IPS-20b (cell line): ENCODE data around the gene DUSP3.

Experiments
- H3K27ac ChIP-seq: one replicate; pipeline ENCODE4 v1.5.1; 2013; ENCODE audit warnings: low read length
- H3K27me3 ChIP-seq: 2 replicates; pipeline ENCODE4 v1.6.1; 2013; ENCODE audit warnings: mild to moderate bottlenecking, low read length, inconsistent platforms; ENCODE audit not compliant: insufficient read depth
- H3K36me3 ChIP-seq: 2 replicates; pipeline ENCODE4 v1.6.1; 2013; ENCODE audit warnings: low read depth, mild to moderate bottlenecking, inconsistent platforms, low read length, moderate library complexity; ENCODE audit not compliant: insufficient read depth
- H3K4me1 ChIP-seq: 2 replicates; pipeline ENCODE4 v1.6.1; 2013; ENCODE audit warnings: mild to moderate bottlenecking, control low read depth, inconsistent platforms, low read length, moderate library complexity; ENCODE audit not compliant: insufficient read depth
- H3K4me3 ChIP-seq: 2 replicates; pipeline ENCODE4 v1.5.1; 2013; ENCODE audit warnings: mild to moderate bottlenecking, low read length, inconsistent platforms
- H3K9ac ChIP-seq: 2 replicates; pipeline ENCODE4 v1.6.1; 2013; ENCODE audit warnings: low read depth, mild to moderate bottlenecking, inconsistent platforms, low read length, moderate library complexity
- H3K9me3 ChIP-seq: 2 replicates; pipeline ENCODE4 v1.6.1; 2013; ENCODE audit warnings: mild to moderate bottlenecking, low read depth, low read length, inconsistent platforms; ENCODE audit not compliant: insufficient read depth

The DUSP3 gene

GRCh38 chr17:43814026-43814425 lies 35.2 kb upstream of the DUSP3 start:
- Histone ChIP-seq H3K9ac (no peak overlapping the region), H3K4me1 (no peaks in the 10 kb centered on the region), H3K36me3 (no peaks in the 10 kb centered on the region), H3K27me3 (no peaks in the 10 kb centered on the region), H3K4me3 (no peak overlapping the region), H3K27ac (no peak overlapping the region), H3K9me3 (no peaks in the 10 kb centered on the region)

- Histone ChIP-seq H3K4me1 (no peaks in the 10 kb centered on the region), H3K9ac (no peak overlapping the region), H3K4me3 (no peak overlapping the region), H3K27me3 (no peaks in the 10 kb centered on the region), H3K36me3 (peaks cover 5% of the 10 kb centered on the region; the same call in 1 of the 2 replicates), H3K9me3 (no peaks in the 10 kb centered on the region), H3K27ac (no peak overlapping the region)
Observed at GRCh38 chr17:43813386-43813785, 34.6 kb upstream of the DUSP3 start.

DNA sequence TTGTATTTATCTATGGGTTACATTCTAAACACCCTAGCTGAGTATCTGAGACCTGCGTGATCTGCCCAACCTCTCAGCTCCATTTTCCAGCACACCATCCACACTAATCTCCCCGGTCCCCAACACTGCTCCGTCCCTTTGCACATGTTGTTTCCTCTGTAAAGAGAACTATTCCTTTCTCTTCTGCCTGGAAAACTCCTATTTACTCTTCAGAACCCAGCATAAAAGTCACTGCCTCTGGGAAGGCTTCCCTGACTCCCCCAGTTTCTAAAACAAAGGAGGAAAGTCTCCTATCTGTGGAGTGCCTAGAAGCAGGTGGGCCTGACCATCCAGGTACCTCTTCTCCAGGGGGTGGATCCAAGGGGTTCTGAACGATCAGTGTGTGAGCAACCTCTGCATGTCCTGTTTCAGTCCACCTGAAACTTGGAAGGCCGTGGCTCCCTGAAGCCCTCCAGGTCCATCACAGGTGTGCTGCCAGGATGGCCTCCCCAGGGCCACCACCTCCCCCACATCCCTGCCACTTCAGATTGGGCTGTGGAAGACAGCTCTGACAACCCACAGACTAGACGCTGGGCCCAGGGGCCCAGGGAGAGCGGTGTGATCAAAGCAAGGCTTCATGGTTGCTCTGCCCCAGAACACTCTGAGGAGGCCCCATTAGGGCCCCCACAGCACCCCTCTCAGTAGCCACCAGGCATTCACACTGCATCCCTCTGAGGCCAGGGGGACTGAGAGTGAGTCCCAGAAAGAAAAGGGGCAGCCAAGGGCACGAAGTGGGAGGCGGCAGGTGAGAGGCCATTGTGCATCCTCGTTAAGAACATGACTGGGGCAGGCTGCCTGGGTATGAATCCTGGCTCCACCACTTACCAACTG lies 33.9 kb upstream of the DUSP3 start:
- no peak overlapping the region for H3K4me3 ChIP-seq
- no peaks in the 10 kb centered on the region for H3K4me1 ChIP-seq
- no peaks in the 10 kb centered on the region for H3K27me3 ChIP-seq
- peaks cover 5% of the 10 kb centered on the region; the same call in 1 of the 2 replicates for H3K36me3 ChIP-seq
- no peaks in the 10 kb centered on the region for H3K9me3 ChIP-seq
- no peak overlapping the region for H3K27ac ChIP-seq
- H3K9ac ChIP-seq = no peak overlapping the region

DNA sequence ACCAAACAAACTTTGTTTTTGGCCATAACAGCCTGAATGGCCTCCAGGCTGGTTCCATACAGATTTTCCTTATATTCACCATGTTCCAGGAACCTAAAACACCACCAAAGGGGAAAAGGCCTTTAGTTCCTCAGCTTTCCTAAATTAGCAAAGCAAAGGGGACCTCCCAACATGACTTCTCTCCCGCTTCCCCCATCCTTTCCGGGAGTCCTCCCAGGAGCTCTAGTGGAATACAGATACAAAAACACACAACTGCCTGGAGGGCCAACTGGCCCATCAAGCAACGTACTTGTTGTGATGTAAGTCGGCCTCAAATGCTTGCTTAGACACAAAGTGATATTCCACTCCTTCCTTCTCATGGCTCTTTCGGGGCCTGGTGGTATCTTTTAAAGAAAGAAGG lies 32.0 kb upstream of the DUSP3 start:
- Histone ChIP-seq H3K27ac (no peak overlapping the region), H3K9me3 (no peaks in the 10 kb centered on the region), H3K36me3 (peaks cover 5% of the 10 kb centered on the region; the same call in 1 of the 2 replicates), H3K4me3 (no peak overlapping the region), H3K9ac (no peak overlapping the region), H3K27me3 (no peaks in the 10 kb centered on the region), H3K4me1 (no peaks in the 10 kb centered on the region)

GRCh38 chr17:43810226-43810715 lies 31.5 kb upstream of the DUSP3 start:
- Histone ChIP-seq H3K9ac (no peak overlapping the region), H3K36me3 (peaks cover 5% of the 10 kb centered on the region; the same call in 1 of the 2 replicates), H3K27ac (no peak overlapping the region), H3K27me3 (no peaks in the 10 kb centered on the region), H3K9me3 (no peaks in the 10 kb centered on the region), H3K4me1 (no peaks in the 10 kb centered on the region), H3K4me3 (no peak overlapping the region)

DNA sequence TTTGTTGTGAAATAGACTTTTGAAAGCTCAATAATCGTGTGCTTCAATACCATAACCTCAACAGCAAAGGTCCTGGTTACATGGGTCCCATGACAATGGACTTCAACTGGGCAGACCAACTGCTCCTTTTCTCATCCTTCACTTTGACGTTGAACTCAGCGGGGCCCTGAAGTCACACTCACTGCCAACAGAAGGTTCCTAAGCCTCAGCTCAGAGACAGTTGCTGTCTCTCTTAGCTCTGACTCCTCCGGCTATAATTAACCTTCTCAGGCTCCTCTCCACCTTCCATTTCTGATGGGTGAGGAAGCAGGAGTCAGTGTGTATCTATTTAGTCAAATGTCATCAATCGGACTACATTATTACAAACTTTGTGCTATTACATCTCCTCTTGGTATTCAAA lies 30.3 kb upstream of the DUSP3 start:
- Histone ChIP-seq H3K9me3 (no peaks in the 10 kb centered on the region), H3K27me3 (no peaks in the 10 kb centered on the region), H3K36me3 (peaks cover 5% of the 10 kb centered on the region; the same call in 1 of the 2 replicates), H3K4me3 (no peak overlapping the region), H3K4me1 (peaks cover 9% of the 10 kb centered on the region; the same call in 1 of the 2 replicates), H3K27ac (no peak overlapping the region), H3K9ac (no peak overlapping the region)

GRCh38 chr17:43808076-43808475 lies 29.3 kb upstream of the DUSP3 start:
- H3K4me3 ChIP-seq = no peak overlapping the region
- H3K36me3 ChIP-seq = peaks cover 5% of the 10 kb centered on the region; the same call in 1 of the 2 replicates
- no peak overlapping the region for H3K27ac ChIP-seq
- no peaks in the 10 kb centered on the region for H3K9me3 ChIP-seq
- no peak overlapping the region for H3K9ac ChIP-seq
- H3K4me1 ChIP-seq = peaks cover 19% of the 10 kb centered on the region
- H3K27me3 ChIP-seq = no peaks in the 10 kb centered on the region

DNA sequence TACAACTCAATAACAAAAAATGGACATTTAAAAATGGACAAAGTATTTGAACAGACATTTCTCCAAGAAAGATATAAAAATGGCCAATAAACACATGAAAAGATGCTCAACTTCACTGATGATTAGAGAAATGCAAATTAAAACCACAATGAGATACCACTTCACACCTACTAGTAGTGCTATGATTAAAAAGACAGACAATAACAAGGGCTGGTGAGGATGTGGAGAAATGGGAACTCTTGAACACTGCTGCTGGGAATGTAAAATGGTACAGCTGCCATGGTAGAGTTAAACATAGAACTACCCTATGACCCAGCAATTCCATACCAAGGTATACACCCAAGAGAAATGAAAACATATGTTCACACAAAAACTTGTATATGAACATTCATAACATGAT lies 26.3 kb upstream of the DUSP3 start:
- Histone ChIP-seq H3K27ac (no peak overlapping the region), H3K4me3 (no peak overlapping the region), H3K27me3 (no peaks in the 10 kb centered on the region), H3K36me3 (peaks cover 5% of the 10 kb centered on the region; the same call in 1 of the 2 replicates), H3K9me3 (no peaks in the 10 kb centered on the region), H3K4me1 (peaks cover 28% of the 10 kb centered on the region), H3K9ac (no peak overlapping the region)

- H3K27me3 ChIP-seq = no peaks in the 10 kb centered on the region
- peak overlapping the region; percentile 29; the same call in 1 of the 2 replicates for H3K4me3 ChIP-seq
- peak overlapping the region; percentile 5; the same call in 1 of the 2 replicates for H3K9ac ChIP-seq
- peaks cover 28% of the 10 kb centered on the region for H3K4me1 ChIP-seq
- peaks cover 4% of the 10 kb centered on the region; the same call in 1 of the 2 replicates for H3K9me3 ChIP-seq
- H3K36me3 ChIP-seq = peaks cover 4% of the 10 kb centered on the region; the same call in 1 of the 2 replicates
- no peak overlapping the region for H3K27ac ChIP-seq
Observed at GRCh38 chr17:43803758-43804157, 25.0 kb upstream of the DUSP3 start.

- Histone ChIP-seq H3K9ac (no peak overlapping the region), H3K4me1 (peaks cover 28% of the 10 kb centered on the region), H3K9me3 (peaks cover 9% of the 10 kb centered on the region; the same call in 1 of the 2 replicates), H3K36me3 (no peaks in the 10 kb centered on the region), H3K27ac (no peak overlapping the region), H3K27me3 (no peaks in the 10 kb centered on the region), H3K4me3 (no peak overlapping the region)
Observed at GRCh38 chr17:43801844-43802243, 23.1 kb upstream of the DUSP3 start.

DNA sequence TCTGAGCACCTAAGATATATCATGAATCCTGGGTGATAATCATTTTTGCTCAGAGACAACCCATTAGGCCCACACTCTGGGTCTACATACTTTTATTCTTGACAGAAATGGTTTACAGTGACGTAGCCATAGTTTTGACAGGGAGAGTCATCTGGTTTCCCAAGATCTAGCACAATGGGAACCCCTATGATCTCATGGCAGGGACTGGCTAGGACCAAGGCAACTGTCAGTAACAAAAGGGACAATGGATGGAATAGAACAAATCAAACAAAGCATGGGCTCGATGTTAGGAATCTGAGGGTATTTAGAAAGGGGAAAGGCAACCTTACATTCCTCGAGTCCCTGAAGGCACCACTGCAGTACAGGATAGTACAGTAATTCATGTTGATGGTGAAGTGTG lies 22.0 kb upstream of the DUSP3 start:
- H3K36me3 ChIP-seq = no peaks in the 10 kb centered on the region
- no peak overlapping the region for H3K9ac ChIP-seq
- peaks cover 9% of the 10 kb centered on the region; the same call in 1 of the 2 replicates for H3K9me3 ChIP-seq
- no peak overlapping the region for H3K4me3 ChIP-seq
- H3K27ac ChIP-seq = no peak overlapping the region
- no peaks in the 10 kb centered on the region for H3K27me3 ChIP-seq
- peaks cover 28% of the 10 kb centered on the region for H3K4me1 ChIP-seq

GRCh38 chr17:43799047-43799446 lies 20.3 kb upstream of the DUSP3 start:
- no peaks in the 10 kb centered on the region for H3K27me3 ChIP-seq
- H3K36me3 ChIP-seq = no peaks in the 10 kb centered on the region
- H3K4me1 ChIP-seq = peaks cover 18% of the 10 kb centered on the region
- no peak overlapping the region for H3K4me3 ChIP-seq
- H3K27ac ChIP-seq = no peak overlapping the region
- no peak overlapping the region for H3K9ac ChIP-seq
- peaks cover 9% of the 10 kb centered on the region; the same call in 1 of the 2 replicates for H3K9me3 ChIP-seq
